GM12874 (cell line): ENCODE results near the gene HPRT1.

Source experiments
- TF ChIP-seq, protein P1 (sequence below): IDR thresholded peaks from 2 replicates; pipeline ENCODE4 v1.5.1; 2011; ENCODE audit warnings: low read depth, mild to moderate bottlenecking, control low read depth, low read length, moderate library complexity; ENCODE audit not compliant: insufficient read depth

The HPRT1 gene

DNA sequence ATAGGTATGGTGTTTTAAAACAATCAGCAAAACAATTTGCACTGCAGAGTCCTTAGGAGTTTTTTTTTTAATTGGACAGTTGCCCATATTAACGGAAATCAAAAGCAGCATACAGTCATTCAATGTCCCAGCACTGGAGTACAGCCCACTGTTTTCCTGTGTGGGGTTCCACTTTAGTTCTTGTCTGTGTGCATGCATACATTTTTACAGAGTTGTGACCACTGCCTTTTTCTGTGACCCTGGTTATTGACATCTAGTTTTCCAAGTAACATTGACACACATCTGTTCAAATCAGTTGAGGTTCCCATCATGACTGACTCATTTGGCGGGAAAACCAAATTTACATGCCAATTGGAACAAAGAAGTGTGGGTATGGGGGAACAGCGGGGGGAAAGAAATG is 83.3 kb downstream of the HPRT1 start:
- TF ChIP-seq, protein P1, sequence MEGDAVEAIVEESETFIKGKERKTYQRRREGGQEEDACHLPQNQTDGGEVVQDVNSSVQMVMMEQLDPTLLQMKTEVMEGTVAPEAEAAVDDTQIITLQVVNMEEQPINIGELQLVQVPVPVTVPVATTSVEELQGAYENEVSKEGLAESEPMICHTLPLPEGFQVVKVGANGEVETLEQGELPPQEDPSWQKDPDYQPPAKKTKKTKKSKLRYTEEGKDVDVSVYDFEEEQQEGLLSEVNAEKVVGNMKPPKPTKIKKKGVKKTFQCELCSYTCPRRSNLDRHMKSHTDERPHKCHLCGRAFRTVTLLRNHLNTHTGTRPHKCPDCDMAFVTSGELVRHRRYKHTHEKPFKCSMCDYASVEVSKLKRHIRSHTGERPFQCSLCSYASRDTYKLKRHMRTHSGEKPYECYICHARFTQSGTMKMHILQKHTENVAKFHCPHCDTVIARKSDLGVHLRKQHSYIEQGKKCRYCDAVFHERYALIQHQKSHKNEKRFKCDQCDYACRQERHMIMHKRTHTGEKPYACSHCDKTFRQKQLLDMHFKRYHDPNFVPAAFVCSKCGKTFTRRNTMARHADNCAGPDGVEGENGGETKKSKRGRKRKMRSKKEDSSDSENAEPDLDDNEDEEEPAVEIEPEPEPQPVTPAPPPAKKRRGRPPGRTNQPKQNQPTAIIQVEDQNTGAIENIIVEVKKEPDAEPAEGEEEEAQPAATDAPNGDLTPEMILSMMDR = no peak

DNA sequence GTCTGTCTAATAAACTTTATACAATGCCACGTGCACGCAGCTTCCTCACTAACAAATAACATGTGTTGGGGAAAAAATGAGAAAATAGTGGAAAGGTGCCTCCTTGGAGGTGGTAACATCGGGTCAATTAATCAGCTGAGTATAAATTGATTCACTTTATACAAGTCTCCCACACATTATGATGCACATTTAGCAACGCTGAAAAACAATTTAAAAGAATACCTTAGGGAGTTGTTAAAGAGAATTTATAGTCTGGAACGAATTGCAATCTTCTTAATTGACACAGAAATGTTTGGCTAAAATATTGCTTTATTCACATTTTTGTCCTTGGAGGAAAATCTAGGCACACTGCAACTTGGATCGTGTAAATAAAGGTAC is 84.2 kb downstream of the HPRT1 start:
- TF ChIP-seq, protein P1 = no peak

DNA sequence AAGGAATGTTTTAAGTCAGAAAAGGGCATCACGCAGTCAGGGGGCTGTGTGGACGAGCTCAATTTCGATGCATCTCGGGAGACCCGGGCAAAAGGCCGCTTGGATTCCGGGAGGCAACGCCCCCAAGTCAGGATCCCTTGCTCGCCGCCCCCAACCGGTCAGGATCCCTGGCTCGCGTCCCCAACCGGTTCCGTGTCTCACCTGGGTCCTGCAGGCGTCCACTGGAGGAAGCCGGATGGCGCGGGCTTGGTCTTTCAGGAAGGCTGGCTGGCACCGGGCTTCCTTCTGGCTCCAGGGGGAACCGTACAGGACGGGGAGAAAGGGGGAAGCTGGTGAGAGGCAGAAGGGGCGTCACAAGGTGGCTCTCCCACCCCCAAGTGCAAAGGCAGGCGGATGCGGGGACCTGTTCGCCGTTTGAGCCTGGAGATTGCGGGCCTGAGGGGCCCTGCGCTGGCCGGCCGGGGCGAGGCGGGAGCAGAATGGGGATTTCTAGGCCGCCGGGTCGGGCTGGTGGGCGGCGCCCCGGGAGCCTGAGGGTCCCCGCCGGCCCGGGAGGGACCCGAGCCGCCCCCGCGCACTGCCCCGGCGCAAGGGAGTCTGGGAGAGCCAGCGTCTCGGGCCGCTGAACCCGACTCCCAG is 84.7 kb downstream of the HPRT1 start:
- TF ChIP-seq, protein P1 = no peak

DNA sequence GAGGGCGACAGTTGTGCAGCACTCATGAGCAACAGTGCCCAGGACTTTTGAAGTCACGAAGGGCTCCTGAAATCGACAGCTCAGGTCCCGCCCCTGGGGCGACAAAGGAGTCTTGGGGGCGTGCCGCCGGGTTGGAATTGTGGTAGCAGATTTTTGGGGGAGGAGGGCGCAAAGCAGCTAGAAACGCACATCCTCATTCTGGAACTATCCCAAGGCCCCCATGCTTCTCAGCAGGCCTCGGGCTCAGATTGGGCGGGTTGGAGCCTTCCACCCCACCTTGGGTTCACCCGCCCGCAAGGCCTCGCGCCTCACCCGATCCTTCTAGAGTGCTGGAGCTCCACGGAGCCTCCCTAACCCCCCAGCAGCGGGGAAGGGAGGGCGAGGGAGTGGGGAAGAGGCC is 85.5 kb downstream of the HPRT1 start:
- TF ChIP-seq, protein P1 = no peak

DNA sequence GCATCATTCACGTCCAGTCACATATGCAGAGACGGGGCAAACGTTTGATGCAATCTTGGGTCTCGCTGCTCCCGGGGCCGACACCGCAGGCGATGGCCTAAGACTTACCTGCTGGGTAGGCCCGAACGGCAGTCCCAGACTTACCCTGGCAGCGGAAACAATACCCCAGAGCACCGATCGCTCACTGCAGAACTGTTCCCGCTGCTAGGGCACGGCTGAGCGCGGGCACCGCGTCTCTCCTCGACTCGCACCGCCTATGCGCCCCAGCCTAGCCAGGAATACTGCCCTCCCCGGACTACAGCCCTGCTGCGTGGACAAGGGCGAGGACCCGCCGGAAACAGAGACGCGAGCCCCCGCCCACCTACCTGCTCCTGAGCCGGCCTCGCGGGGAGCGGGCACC is 86.2 kb downstream of the HPRT1 start:
- TF ChIP-seq, protein P1 = no peak

DNA sequence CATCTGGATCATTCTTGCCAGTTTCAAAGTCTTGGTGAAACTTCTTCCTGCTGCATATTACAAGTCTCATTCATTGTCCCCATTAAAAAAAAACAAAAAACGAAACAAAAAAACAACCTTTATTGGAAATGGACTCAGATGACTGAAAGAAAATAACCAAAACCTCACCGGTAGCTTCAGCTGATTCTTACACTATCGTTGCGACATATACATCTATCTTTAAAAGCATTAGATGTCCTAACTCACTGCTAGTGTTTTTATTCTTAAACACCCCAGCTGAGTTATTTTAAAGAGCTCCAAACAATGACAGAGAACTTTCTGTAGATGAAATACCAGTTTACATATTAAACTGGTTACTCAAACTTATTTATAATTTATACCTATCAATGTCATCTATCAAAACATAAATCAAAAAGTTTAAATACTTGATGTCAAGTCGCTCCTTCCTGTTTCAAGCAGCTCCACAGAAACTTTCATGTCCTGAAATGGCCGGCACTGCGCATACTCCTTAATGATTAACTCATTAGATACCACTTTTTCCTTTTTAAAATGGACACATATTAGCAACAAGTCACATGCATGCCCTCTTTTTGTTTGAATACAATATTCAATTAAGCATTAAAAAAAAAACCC is 87.2 kb downstream of the HPRT1 start:
- TF ChIP-seq, protein P1 = no peak

DNA sequence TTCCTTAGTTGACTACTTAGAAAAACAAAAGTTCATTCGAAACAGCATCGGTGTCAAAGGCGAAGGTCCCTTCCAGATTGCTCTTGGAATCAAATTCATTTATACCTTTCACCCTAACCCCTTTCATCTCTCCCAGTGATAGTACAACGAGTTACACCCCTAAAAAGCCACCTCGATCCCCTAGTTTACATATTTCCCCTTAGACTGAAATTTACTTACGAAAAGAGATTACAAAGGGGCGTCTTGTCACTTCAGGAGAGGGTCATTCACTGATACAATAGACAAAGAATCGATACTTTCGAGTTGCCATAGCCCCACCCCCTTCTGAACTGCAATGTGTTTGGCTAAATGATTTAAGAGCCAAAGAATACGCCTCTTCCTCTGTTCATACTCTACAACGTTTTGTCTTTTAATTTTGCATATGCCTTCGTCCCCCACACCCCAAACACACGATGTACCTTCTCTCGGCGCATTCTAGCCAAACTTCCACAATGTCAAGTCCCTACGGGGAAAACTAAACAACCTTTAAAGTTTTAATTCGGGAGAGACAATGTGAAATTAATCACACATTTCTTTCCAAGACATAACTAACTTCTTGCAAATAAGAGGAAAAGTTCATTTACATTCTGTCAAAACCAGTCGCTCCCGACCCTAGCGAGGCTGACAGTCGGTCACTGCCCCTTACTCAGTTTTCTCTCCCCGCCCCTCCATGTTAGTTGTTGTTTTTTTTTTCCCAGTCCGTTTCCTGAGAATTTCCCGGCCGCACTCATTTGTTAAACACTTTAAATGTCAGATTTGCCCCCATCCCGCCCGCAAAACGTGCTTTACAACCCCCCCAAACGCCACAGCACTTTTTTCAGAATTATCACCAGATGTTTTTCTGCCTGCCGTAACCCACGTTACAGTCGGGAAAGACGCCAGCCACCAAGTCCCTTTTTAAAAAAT is 88.6 kb downstream of the HPRT1 start:
- TF ChIP-seq, protein P1 = no peak
